HEK293T (cell line): ENCODE results near the gene RTP5.
"Not testable (repeated sequence)": the region's sequence is repeated elsewhere in the genome, so short reads cannot be mapped to it uniquely, and the experiment has no call there.

Experiments
- CTCF ChIA-PET: fragments of 350-600 bp; formaldehyde crosslinking; extraction: SDS; loops from one replicate; lab custom pipeline; 2021; ENCODE audit warnings: antibody characterized with exemption, inconsistent platforms; lab: Yijun Ruan, JAX
- POLR2A ChIA-PET: fragments of 350-600 bp; formaldehyde crosslinking; extraction: SDS; loops from one replicate; lab custom pipeline; 2020; ENCODE audit warnings: antibody characterized with exemption, inconsistent platforms; lab: Yijun Ruan, JAX
- DNase-seq: peaks from one replicate; pipeline ENCODE4 v3.0.0; 2012; ENCODE audit warnings: mixed read lengths; ENCODE audit errors: extremely low spot score
- ARNT ChIP-seq: fragments of 450-650 bp; IDR thresholded peaks from 2 replicates; pipeline ENCODE4 v1.6.1; 2017; ENCODE audit warnings: mild to moderate bottlenecking
- BHLHE40 ChIP-seq: fragments of 450-650 bp; IDR thresholded peaks from 2 replicates; pipeline ENCODE4 v1.6.1; 2016; ENCODE audit warnings: mild to moderate bottlenecking, moderate library complexity, borderline replicate concordance
- CTBP1 ChIP-seq: fragments of 450-650 bp; IDR thresholded peaks from 2 replicates; pipeline ENCODE4 v1.6.1; 2016; ENCODE audit warnings: borderline replicate concordance
- ELF4 ChIP-seq: fragments of 450-650 bp; IDR thresholded peaks from 2 replicates; pipeline ENCODE4 v1.6.1; 2017; ENCODE audit warnings: antibody characterized with exemption
- FOXA1 ChIP-seq: fragments of 450-650 bp; IDR thresholded peaks from 2 replicates; pipeline ENCODE4 v1.6.1; 2016; ENCODE audit warnings: mild to moderate bottlenecking
- FOXK2 ChIP-seq: fragments of 450-650 bp; IDR thresholded peaks from 2 replicates; pipeline ENCODE4 v1.6.1; 2016; ENCODE audit warnings: mild to moderate bottlenecking
- FOXM1 ChIP-seq: fragments of 450-650 bp; IDR thresholded peaks from 2 replicates; pipeline ENCODE4 v1.6.1; 2017; ENCODE audit warnings: mild to moderate bottlenecking, borderline replicate concordance
- HDGF ChIP-seq: fragments of 450-650 bp; IDR thresholded peaks from 2 replicates; pipeline ENCODE4 v1.6.1; 2017; ENCODE audit warnings: antibody characterized with exemption, borderline replicate concordance
- L3MBTL2 ChIP-seq: fragments of 450-650 bp; conservative IDR thresholded peaks from 2 replicates; pipeline ENCODE4 v1.6.1; 2016; ENCODE audit warnings: mild to moderate bottlenecking
- LEF1 ChIP-seq: fragments of 450-650 bp; IDR thresholded peaks from 2 replicates; pipeline ENCODE4 v1.6.1; 2017; ENCODE audit warnings: mild to moderate bottlenecking, borderline replicate concordance
- NFRKB ChIP-seq: fragments of 450-650 bp; IDR thresholded peaks from 2 replicates; pipeline ENCODE4 v1.6.1; 2016; ENCODE audit warnings: mild to moderate bottlenecking, moderate library complexity
- SP1 ChIP-seq: fragments of 450-650 bp; IDR thresholded peaks from 2 replicates; pipeline ENCODE4 v1.6.1; 2017
- SUZ12 ChIP-seq: fragments of 450-650 bp; IDR thresholded peaks from 2 replicates; pipeline ENCODE4 v1.6.1; 2016; ENCODE audit warnings: mild to moderate bottlenecking
- TARDBP ChIP-seq: fragments of 450-650 bp; IDR thresholded peaks from 2 replicates; pipeline ENCODE4 v1.6.1; 2016
- ZNF384 ChIP-seq: fragments of 450-650 bp; IDR thresholded peaks from 2 replicates; pipeline ENCODE4 v1.6.1; 2016
- TF ChIP-seq, protein P1 (sequence below): fragments of 450-650 bp; IDR thresholded peaks from 2 replicates; pipeline ENCODE4 v1.6.1; 2016

Gene RTP5

DNA sequence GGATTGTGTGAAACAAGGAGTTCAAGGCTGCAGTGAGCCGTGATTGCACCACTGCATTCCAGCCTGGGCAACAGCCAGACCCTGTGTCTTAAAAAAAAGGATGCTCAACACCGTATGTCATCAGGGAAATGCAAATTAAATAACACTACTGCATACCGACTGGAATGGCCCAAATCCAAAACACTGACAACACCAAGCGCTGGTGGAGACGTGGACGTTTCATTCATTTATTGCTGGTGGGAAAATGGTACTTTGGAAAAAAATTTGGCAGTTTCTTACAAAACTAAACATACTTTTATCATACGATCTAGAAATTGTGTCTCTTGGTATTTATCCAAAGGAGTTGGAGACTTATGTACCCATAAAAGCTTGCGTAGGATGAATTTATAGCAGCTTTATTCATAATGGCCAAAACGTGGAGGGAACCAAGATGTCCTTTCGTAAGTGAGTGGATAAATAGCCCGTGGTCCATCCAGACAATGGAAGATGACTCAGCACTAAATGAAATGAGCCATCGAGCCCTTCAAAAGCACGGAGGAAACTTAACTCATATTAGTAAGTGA is 36.3 kb upstream of the RTP5 start:
- ChIA-PET CTCF (no interaction called here), POLR2A (no interaction called here)
- no peak for DNase-seq
- no peak for TF ChIP-seq BHLHE40

DNA sequence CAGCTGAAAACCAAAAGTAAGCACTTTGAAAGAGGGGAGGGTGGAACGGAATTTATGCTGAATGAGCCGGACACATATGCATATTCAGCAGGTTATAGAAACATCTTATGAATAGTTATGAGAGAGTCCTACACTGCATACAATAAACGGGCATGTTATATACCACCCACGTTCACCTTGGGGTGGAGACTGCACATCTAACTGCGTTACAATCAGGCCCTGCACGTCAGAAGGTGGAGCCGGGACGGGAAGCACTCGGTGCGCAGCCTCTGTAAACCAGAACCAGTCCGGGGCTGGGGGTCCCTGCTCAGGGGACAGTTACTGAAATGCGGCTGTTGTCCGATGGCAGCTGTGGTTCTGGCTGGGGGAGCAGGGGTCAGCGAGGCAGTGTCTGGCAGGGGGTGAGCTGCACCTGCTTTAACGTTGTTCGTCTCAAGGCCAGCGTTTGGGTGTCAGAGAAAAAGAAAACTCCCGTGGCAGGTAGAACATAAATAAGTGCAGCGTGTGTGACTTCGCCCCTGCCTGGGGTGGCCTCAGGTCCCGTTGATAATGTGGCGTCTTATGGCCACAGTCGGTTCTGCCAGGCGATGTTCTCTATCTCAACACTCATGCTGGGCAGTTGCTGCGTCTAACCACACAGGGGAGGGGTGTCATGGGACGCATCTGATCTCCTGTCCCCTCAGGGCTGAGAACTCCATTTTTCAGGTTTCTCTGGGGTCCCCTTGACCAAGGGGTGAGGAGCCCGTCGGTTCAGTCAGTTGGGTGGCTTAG is 35.6 kb upstream of the RTP5 start:
- CTCF ChIA-PET, POLR2A ChIA-PET, DNase-seq: not testable (repeated sequence)

DNA sequence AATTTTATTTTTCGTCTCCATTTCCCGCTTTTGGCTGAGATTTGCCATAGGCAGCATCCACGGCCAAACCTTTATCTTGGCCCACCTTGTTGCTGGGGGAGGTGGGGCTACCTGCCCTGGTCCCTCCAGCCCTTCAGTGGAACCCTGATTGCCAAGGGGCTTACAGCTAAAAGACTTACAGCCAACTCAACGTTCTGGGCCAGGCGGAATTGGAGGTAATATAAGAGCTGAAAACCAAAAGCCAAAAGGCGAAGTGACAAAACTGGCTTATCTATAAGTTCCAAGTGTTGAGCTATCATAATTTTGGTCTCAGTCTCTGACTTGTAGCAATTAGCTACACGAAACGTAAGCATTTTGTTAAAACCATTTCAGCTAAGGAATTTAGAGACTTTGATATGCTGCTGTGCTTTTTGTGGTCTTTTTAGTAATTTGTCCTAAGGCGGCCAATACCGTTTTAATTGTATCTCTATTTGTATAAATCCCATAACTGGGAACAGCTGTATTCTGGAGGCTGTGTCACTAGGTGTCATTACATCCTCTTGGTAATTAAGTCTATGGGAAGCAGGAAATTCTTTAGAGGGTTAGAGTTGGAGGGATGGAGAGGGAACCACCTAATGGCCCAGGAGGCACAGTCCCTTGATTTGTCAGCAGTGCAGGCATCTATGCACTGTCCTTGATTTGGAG is 34.9 kb upstream of the RTP5 start:
- CTCF ChIA-PET, result no interaction called here
- TF ChIP-seq NFRKB (no peak), SP1 (no peak), SUZ12 (no peak), ELF4 (no peak), FOXK2 (no peak), ARNT (no peak), BHLHE40 (no peak), ZNF384 (no peak), HDGF (no peak), FOXM1 (no peak), L3MBTL2 (no peak), CTBP1 (no peak), TARDBP (no peak), LEF1 (no peak), FOXA1 (no peak)
- TF ChIP-seq, protein P1, sequence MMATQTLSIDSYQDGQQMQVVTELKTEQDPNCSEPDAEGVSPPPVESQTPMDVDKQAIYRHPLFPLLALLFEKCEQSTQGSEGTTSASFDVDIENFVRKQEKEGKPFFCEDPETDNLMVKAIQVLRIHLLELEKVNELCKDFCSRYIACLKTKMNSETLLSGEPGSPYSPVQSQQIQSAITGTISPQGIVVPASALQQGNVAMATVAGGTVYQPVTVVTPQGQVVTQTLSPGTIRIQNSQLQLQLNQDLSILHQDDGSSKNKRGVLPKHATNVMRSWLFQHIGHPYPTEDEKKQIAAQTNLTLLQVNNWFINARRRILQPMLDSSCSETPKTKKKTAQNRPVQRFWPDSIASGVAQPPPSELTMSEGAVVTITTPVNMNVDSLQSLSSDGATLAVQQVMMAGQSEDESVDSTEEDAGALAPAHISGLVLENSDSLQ, result no peak
- no peak for DNase-seq
- POLR2A ChIA-PET, result no interaction called here

DNA sequence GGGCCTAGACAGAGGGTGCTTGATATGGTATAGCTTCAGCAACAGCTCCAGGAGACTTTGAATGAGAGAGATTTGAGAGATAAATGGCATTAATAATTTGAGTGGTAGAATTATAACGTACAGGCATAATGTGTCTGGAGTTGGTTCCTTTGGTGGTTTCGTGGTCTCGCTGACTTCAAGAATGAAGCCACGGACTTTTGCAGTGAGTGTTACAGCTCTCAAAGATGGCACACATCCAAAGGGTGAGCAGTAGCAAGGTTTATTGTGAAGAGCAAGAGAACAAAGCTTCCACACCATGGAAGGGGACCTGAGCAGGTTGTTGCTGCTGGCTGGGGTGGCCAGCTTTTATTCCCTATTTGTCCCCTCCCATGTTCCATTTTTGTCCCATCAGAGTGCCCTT is 33.9 kb upstream of the RTP5 start:
- DNase-seq, result no peak
- POLR2A ChIA-PET, result no interaction called here
- TF ChIP-seq TARDBP (no peak), FOXA1 (no peak)
- CTCF ChIA-PET, result no interaction called here

DNA sequence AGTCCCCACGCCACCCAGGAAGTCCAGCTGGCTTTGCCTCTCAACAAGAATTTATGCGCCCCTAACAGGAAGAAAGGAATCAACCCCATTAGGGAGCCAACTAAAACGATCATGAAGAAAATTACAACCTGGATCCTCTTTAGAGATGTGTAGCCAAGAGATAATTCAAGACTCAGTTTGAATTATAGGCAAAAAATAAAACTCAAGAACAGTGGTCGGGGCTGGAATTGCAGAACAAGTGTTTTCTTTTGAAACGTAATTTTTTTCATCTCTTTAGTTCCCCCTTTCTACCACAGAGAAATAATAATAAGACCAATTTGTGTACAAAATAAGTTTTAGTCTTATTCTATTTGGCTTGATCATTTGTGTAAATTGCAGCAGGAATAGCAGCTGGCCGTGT is 33.2 kb upstream of the RTP5 start:
- CTCF ChIA-PET, result no interaction called here
- DNase-seq, result no peak
- TF ChIP-seq TARDBP, result no peak
- no peak for TF ChIP-seq ARNT
- no peak for TF ChIP-seq L3MBTL2
- TF ChIP-seq, protein P1, result no peak
- TF ChIP-seq NFRKB, result no peak
- TF ChIP-seq HDGF, result no peak
- TF ChIP-seq FOXA1, result no peak
- TF ChIP-seq ELF4, result no peak
- no peak for TF ChIP-seq FOXM1
- no peak for TF ChIP-seq BHLHE40
- no peak for TF ChIP-seq LEF1
- POLR2A ChIA-PET, result no interaction called here

DNA sequence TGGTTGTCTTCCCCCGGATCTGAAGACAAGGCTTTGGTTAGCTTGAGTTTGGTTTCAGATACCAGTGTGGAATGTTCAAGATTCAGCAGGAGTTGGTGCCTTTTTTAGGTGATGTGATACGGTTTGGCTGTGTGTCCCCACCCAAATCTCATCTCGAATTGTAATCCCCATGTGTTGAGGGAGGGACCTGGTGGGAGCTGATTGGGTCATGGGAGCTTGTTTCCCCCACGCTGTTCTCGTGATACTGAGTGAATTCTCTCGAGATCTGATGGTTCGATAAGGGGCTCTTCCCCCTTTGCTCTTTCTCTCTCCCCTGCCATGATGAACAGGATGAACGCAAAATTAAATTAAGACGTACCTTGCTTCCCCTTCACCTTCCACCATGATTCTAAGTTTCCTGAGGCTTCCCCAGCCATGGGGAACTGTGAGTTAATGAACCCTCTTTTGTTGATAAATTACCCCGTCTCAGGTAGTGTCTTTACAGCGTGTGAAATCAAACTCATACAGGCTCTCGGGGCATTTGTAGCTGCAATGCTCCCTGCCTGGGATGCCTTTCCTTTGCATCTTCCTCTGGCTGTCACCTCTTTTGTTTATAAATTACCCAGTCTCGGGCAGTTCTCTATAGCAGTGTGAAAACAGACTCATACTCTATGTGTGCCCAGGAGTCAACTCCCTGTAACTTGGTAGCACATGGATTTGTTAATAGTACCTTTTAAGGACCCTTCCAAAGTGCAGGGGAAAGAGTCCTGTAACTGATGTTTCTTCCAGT is 32.1 kb upstream of the RTP5 start:
- DNase-seq, result no peak
- ChIA-PET CTCF (interaction anchor here (0.7 kb wide), 1 partner anchor 959 kb away, joined by 3 read pairs; no protein-coding TSS in a partner anchor), POLR2A (no interaction called here)
- TF ChIP-seq ZNF384 (no peak), ELF4 (no peak), TARDBP (no peak), NFRKB (no peak), HDGF (no peak), FOXA1 (no peak), SUZ12 (no peak), FOXK2 (no peak), SP1 (no peak), LEF1 (no peak), L3MBTL2 (no peak), CTBP1 (no peak), ARNT (no peak), FOXM1 (no peak), BHLHE40 (no peak)
- TF ChIP-seq, protein P1, result no peak
